ENCODE measurements around the gene PCNX3.

DNA sequence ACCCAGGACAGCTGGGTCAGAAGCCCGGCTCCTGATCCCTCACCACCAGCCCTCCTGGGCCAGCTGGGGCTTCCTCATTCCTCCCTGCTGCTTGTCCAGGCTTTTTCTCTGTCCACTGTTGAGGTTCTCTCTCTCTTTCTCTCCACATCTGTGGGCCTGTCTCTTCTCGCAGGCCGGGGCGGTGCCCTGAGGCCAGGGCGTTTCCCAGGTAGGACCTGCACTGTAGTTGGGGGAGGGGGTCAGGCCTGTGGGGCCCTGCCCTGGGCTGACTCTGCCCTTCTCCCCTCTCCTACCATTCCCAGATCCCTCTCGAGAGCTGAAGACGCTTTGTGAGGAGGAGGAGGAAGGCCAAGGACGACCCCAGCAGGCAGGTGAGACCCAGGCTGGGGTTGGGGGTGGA, 34.8 kb upstream of the PCNX3 start:
- no peak for TF ChIP-seq POLR2A (IDR thresholded peaks at IDR 0.05)
- TF ChIP-seq, protein P1, sequence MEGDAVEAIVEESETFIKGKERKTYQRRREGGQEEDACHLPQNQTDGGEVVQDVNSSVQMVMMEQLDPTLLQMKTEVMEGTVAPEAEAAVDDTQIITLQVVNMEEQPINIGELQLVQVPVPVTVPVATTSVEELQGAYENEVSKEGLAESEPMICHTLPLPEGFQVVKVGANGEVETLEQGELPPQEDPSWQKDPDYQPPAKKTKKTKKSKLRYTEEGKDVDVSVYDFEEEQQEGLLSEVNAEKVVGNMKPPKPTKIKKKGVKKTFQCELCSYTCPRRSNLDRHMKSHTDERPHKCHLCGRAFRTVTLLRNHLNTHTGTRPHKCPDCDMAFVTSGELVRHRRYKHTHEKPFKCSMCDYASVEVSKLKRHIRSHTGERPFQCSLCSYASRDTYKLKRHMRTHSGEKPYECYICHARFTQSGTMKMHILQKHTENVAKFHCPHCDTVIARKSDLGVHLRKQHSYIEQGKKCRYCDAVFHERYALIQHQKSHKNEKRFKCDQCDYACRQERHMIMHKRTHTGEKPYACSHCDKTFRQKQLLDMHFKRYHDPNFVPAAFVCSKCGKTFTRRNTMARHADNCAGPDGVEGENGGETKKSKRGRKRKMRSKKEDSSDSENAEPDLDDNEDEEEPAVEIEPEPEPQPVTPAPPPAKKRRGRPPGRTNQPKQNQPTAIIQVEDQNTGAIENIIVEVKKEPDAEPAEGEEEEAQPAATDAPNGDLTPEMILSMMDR (IDR thresholded peaks at IDR 0.05) = no peak
